ENCODE data around the gene IQCM.

DNA sequence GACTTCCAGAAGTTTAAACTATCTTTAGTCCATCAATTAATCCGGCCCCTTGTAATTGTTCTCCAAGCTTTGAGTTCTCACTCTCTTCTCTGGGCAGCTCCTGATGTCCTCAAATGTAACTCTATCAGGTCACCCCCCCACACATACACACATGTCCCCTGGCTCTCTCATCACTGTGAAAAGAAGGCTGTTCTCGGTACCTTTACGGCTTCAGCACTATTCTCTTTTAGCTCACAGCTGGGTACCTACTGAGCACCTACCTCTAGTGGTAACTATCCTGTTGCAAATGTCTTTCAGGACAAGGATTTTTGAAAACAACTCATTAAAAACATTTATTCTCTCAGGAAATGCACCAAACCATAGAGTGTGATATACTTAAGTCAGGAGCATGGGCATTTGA lies 115.4 kb downstream of the IQCM start:
- TF ChIP-seq, protein P1, sequence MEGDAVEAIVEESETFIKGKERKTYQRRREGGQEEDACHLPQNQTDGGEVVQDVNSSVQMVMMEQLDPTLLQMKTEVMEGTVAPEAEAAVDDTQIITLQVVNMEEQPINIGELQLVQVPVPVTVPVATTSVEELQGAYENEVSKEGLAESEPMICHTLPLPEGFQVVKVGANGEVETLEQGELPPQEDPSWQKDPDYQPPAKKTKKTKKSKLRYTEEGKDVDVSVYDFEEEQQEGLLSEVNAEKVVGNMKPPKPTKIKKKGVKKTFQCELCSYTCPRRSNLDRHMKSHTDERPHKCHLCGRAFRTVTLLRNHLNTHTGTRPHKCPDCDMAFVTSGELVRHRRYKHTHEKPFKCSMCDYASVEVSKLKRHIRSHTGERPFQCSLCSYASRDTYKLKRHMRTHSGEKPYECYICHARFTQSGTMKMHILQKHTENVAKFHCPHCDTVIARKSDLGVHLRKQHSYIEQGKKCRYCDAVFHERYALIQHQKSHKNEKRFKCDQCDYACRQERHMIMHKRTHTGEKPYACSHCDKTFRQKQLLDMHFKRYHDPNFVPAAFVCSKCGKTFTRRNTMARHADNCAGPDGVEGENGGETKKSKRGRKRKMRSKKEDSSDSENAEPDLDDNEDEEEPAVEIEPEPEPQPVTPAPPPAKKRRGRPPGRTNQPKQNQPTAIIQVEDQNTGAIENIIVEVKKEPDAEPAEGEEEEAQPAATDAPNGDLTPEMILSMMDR (optimal IDR thresholded peaks at IDR 0.05 in 1 of 3, IDR thresholded peaks at IDR 0.05 in 1 of 3, conservative IDR thresholded peaks at IDR 0.05 in 1 of 3; ENCODE audit: extremely low read depth in 1 of 3, insufficient read depth in 2 of 3, low read length in 3 of 3) = no peak
- no peak for TF ChIP-seq EZH2 (IDR thresholded peaks at IDR 0.05; ENCODE audit: low read length)
